SK-N-SH (cell line): ENCODE data around the gene TMEM184A. TPM values are rescaled to one million over a fixed set of nuclear protein-coding genes. Genes with fewer than 3 reads are reported as not detected.

Source experiments
- CTCF ChIA-PET: fragments of 300-600, 350-600 bp; formaldehyde crosslinking; extraction: SDS; loops from one replicate; lab custom pipeline; 2021; lab: Yijun Ruan, JAX
- POLR2A ChIA-PET: fragments of 350-600 bp; sonication (Branson Sonifier 250); formaldehyde crosslinking; extraction: SDS; loops from one replicate; lab custom pipeline; 2020; ENCODE audit warnings: antibody characterized with exemption, inconsistent platforms; lab: Yijun Ruan, JAX
- DNase-seq: peaks from one replicate; pipeline ENCODE4 v3.0.0; 2012
- H2AFZ ChIP-seq: fragments of 200-600 bp; sonication (generic); 2 replicates; pipeline ENCODE4 v1.8.1; 2016; ENCODE audit warnings: antibody characterized with exemption, mild to moderate bottlenecking, low read depth
- H3F3A ChIP-seq: fragments of 200-600 bp; sonication (generic); replicated peaks from 2 replicates; pipeline ENCODE3; 2016; ENCODE audit warnings: antibody characterized with exemption, mild to moderate bottlenecking; ENCODE audit not compliant: insufficient read depth
- H3K27ac ChIP-seq, 2 experiments: fragments of 200-500 bp in 1 of 2; fragments of 200-600 bp in 1 of 2; sonication (Bioruptor generic) in 1 of 2; sonication (generic), shearing (Covaris generic) in 1 of 2; 2 replicates each; pipeline versions ENCODE4 v1.5.1 to v1.6.1; 2014 to 2016; ENCODE audit warnings: low read depth in 2 of 2, inconsistent platforms in 1 of 2, low read length in 1 of 2, mild to moderate bottlenecking in 1 of 2, mixed read lengths in 1 of 2
- H3K27me3 ChIP-seq: fragments of 200-600 bp; sonication (generic), shearing (Covaris generic); 2 replicates; pipeline ENCODE4 v1.6.1; 2016; ENCODE audit warnings: mixed run types; ENCODE audit not compliant: insufficient read depth
- H3K36me3 ChIP-seq, 2 experiments: fragments of 200-500 bp in 1 of 2; fragments of 200-600 bp in 1 of 2; sonication (Bioruptor generic) in 1 of 2; sonication (generic) in 1 of 2; replicated peaks in 1 of 2; 2 replicates each; pipeline versions ENCODE3 to v1.5.1; 2014 to 2016; ENCODE audit warnings: low read length in 1 of 2, mild to moderate bottlenecking in 1 of 2; ENCODE audit not compliant: insufficient read depth in 2 of 2, control insufficient read depth in 1 of 2
- H3K4me1 ChIP-seq, 2 experiments: fragments of 200-500 bp in 1 of 2; fragments of 200-600 bp in 1 of 2; sonication (Bioruptor generic) in 1 of 2; sonication (generic), shearing (Covaris generic) in 1 of 2; 2 replicates each; pipeline versions ENCODE4 v1.5.1 to v1.6.1; 2014 to 2016; ENCODE audit warnings: low read depth in 1 of 2, low read length in 1 of 2, mixed run types in 1 of 2; ENCODE audit not compliant: insufficient read depth in 2 of 2, control insufficient read depth in 1 of 2
- H3K4me2 ChIP-seq: fragments of 200-600 bp; sonication (generic), shearing (Covaris generic); 2 replicates; pipeline ENCODE4 v1.6.1; 2017; ENCODE audit warnings: mixed run types
- H3K4me3 ChIP-seq, 2 experiments: fragments of 200-500 bp in 1 of 2; fragments of 200-600 bp in 1 of 2; sonication (Bioruptor generic) in 1 of 2; sonication (generic), shearing (Covaris generic) in 1 of 2; 2 replicates each; pipeline versions ENCODE4 v1.5.1 to v1.8.1; 2014 to 2016; ENCODE audit warnings: low read depth in 2 of 2, inconsistent platforms in 1 of 2, low read length in 1 of 2, mild to moderate bottlenecking in 1 of 2, mixed read lengths in 1 of 2, moderate library complexity in 1 of 2
- H3K79me2 ChIP-seq: fragments of 200-600 bp; sonication (generic); 2 replicates; pipeline ENCODE4 v1.8.1; 2017; ENCODE audit warnings: mild to moderate bottlenecking; ENCODE audit not compliant: insufficient read depth
- H3K9ac ChIP-seq: fragments of 200-600 bp; sonication (generic); 2 replicates; pipeline ENCODE4 v1.6.1; 2017; ENCODE audit warnings: mixed run types
- H3K9me2 ChIP-seq: fragments of 200-600 bp; sonication (generic); 2 replicates; pipeline ENCODE4 v1.6.1; 2017; ENCODE audit warnings: mixed run types
- H3K9me3 ChIP-seq: fragments of 200-600 bp; sonication (generic); 2 replicates; pipeline ENCODE4 v1.6.1; 2017; ENCODE audit warnings: mixed run types, mild to moderate bottlenecking, moderate library complexity
- H4K20me1 ChIP-seq: fragments of 200-600 bp; sonication (generic); 2 replicates; pipeline ENCODE4 v1.6.1; 2017; ENCODE audit warnings: mild to moderate bottlenecking, mixed run types; ENCODE audit not compliant: insufficient read depth
- CHD2 ChIP-seq: fragments of 150-350 bp; IDR thresholded peaks from 2 replicates; pipeline ENCODE4 v1.6.1; 2018; ENCODE audit warnings: low read length; ENCODE audit not compliant: partially characterized antibody
- ELF1 ChIP-seq: IDR thresholded peaks from 2 replicates; pipeline ENCODE4 v1.4.0; 2012
- EP300 ChIP-seq, 2 experiments: IDR thresholded peaks; 2 replicates each; pipeline versions ENCODE4 v1.4.0 to v1.6.1; 2012; ENCODE audit warnings: borderline replicate concordance in 1 of 2, low read depth in 1 of 2, low read length in 1 of 2
- EZH2phosphoT487 ChIP-seq: fragments of 200-600 bp; sonication (generic); IDR thresholded peaks from 2 replicates; pipeline ENCODE4 v1.6.1; 2017; ENCODE audit warnings: low read depth, mixed run types, mild to moderate bottlenecking, antibody characterized with exemption, moderate library complexity, borderline replicate concordance
- GABPA ChIP-seq: IDR thresholded peaks from 2 replicates; pipeline ENCODE4 v1.4.0; 2012; ENCODE audit warnings: low read depth, mild to moderate bottlenecking
- GATA2 ChIP-seq: sonication (generic); formaldehyde crosslinking; IDR thresholded peaks from 2 replicates; pipeline ENCODE4 v1.5.0; 2020; ENCODE audit warnings: mild to moderate bottlenecking, missing genetic modification reagents
- MEF2A ChIP-seq: IDR thresholded peaks from 2 replicates; pipeline ENCODE4 v1.4.0; 2012; ENCODE audit warnings: low read depth, borderline replicate concordance
- MXI1 ChIP-seq: IDR thresholded peaks from 2 replicates; pipeline ENCODE4 v1.6.1; 2012; ENCODE audit warnings: mild to moderate bottlenecking, low read depth, low read length, improper control_type of control experiment
- PBX3 ChIP-seq: IDR thresholded peaks from 2 replicates; pipeline ENCODE4; 2012
- POLR2AphosphoS5 ChIP-seq: IDR thresholded peaks from 2 replicates; pipeline ENCODE4 v1.6.1; 2012; ENCODE audit warnings: low read depth, low read length
- REST ChIP-seq: IDR thresholded peaks from 2 replicates; pipeline ENCODE4 v1.6.1; 2012; ENCODE audit warnings: mild to moderate bottlenecking, low read depth, low read length, moderate library complexity
- RFX5 ChIP-seq: IDR thresholded peaks from 2 replicates; pipeline ENCODE4 v1.6.1; 2012; ENCODE audit warnings: mild to moderate bottlenecking, improper control_type of control experiment, low read length
- RXRA ChIP-seq: IDR thresholded peaks from 2 replicates; pipeline ENCODE4 v1.4.0; 2012; ENCODE audit warnings: low read depth, mild to moderate bottlenecking, borderline replicate concordance
- TAF1 ChIP-seq: IDR thresholded peaks from 2 replicates; pipeline ENCODE4 v1.6.1; 2012; ENCODE audit warnings: low read depth, mild to moderate bottlenecking, low read length, moderate library complexity, borderline replicate concordance
- TCF12 ChIP-seq: IDR thresholded peaks from 2 replicates; pipeline ENCODE4 v1.4.0; 2012
- TEAD4 ChIP-seq: IDR thresholded peaks from 2 replicates; pipeline ENCODE4 v1.4.0; 2012; ENCODE audit warnings: mild to moderate bottlenecking, borderline replicate concordance; ENCODE audit not compliant: insufficient read depth
- USF1 ChIP-seq: IDR thresholded peaks from 2 replicates; pipeline ENCODE4 v1.4.0; 2012; ENCODE audit warnings: low read depth, borderline replicate concordance
- USF2 ChIP-seq: fragments of 150-350 bp; IDR thresholded peaks from 2 replicates; pipeline ENCODE4 v1.6.1; 2017; ENCODE audit warnings: antibody characterized with exemption, low read length, low read depth, borderline replicate concordance
- YY1 ChIP-seq: IDR thresholded peaks from 2 replicates; pipeline ENCODE4 v1.4.0; 2012; ENCODE audit warnings: low read depth, mild to moderate bottlenecking
- WGBS: methylation state at CpG from one replicate; pipeline ENCODE4 v1.1.6; 2017; ENCODE audit warnings: low lambda C conversion rate; 5-methylcytosine and 5-hydroxymethylcytosine counted together
- polyA plus RNA-seq, 3 experiments: library from polyadenylated mRNA; depleted of rRNA; stranded (reverse); fragments of >200 nt; gene quantifications; 2 replicates each; pipeline ENCODE4 v1.2.3, GENCODE V29; 2012

TMEM184A gene
- polyA plus RNA-seq, 1 of the 3 experiments (the other 2 are of a cell fraction), result 1.5 TPM

- 95% methylated on average over 65 of the region's 73 CpGs for WGBS
- Histone ChIP-seq H3K27me3 (no peaks in the 10 kb centered on the region), H4K20me1 (no peaks in the 10 kb centered on the region), H3F3A (peaks cover 3% of the 10 kb centered on the region), H2AFZ (no peak overlapping the region), H3K9me2 (no peaks in the 10 kb centered on the region), H3K9me3 (no peaks in the 10 kb centered on the region), H3K4me3 (no peak overlapping the region), H3K4me2 (no peak overlapping the region), H3K36me3 (peaks cover 7 to 47% of the 10 kb centered on the region in 2 experiments), H3K9ac (no peak overlapping the region), H3K27ac (no peak overlapping the region), H3K79me2 (peaks cover 52% of the 10 kb centered on the region), H3K4me1 (peaks cover 21 to 29% of the 10 kb centered on the region in 2 experiments; a peak in 3 of 4 replicates)
- POLR2A ChIA-PET, result no interaction called here
- TF ChIP-seq GABPA (no peak), EZH2phosphoT487 (no peak), POLR2AphosphoS5 (no peak), RFX5 (no peak), TCF12 (no peak), EP300 (IDR thresholded peaks at IDR 0.05; ENCODE audit: borderline replicate concordance in 1 of 2, low read depth in 1 of 2, low read length in 1 of 2) (no peak), ELF1 (no peak), YY1 (no peak), REST (no peak), USF2 (no peak), PBX3 (no peak), RXRA (no peak), TEAD4 (no peak), MXI1 (no peak), CHD2 (no peak), TAF1 (no peak), USF1 (no peak), MEF2A (no peak), GATA2 (CRISPR knock-in tag) (no peak)
- no peak for DNase-seq
- CTCF ChIA-PET, result interaction anchor here (1.1 to 2.6 kb wide), 3 partner anchors 8 to 66 kb away, joined by 3 to 10 read pairs (median 6); partner anchors contain the start of gene TMEM184A
These were observed 15.9 kb downstream of the TMEM184A start for GRCh38 chr7:1539882-1540775.
